Thoracic aorta (tissue), 2 donors: ENCODE results near the gene NTMT2. TPM values are rescaled to one million over a fixed set of nuclear protein-coding genes. Genes with fewer than 3 reads are reported as not detected.

Source experiments
- ATAC-seq: fragments of 150-250 bp; one replicate; pipeline ENCODE4 v1.8.0; 2017; ENCODE audit warnings: low read depth; ENCODE audit not compliant: insufficient number of reproducible peaks, low FRiP score
- DNase-seq: peaks from one replicate; pipeline ENCODE4 v3.0.0-alpha.2; 2020; ENCODE audit warnings: low spot score
- H3K27ac ChIP-seq, 2 donors: fragments of 200-600 bp; sonication (generic); 1 replicate in 1 of 2; 2 replicates in 1 of 2; pipeline ENCODE4 v1.5.1; 2016; ENCODE audit warnings: mild to moderate bottlenecking in 2 of 2, moderate library complexity in 2 of 2
- H3K27me3 ChIP-seq: fragments of 200-600 bp; sonication (generic); replicated peaks from 2 replicates; pipeline ENCODE4 v1.6.0; 2016; ENCODE audit warnings: mild to moderate bottlenecking; ENCODE audit not compliant: insufficient read depth
- H3K36me3 ChIP-seq: fragments of 200-600 bp; sonication (generic); one replicate; pipeline ENCODE4 v1.5.1; 2016
- H3K4me1 ChIP-seq, 2 donors: fragments of 200-600 bp; sonication (generic); 1 replicate in 1 of 2; 2 replicates in 1 of 2; pipeline versions ENCODE4 v1.5.1 to v1.6.0; 2016; ENCODE audit warnings: low read depth in 2 of 2, mild to moderate bottlenecking in 1 of 2; ENCODE audit not compliant: control insufficient read depth in 1 of 2
- H3K4me3 ChIP-seq: fragments of 200-600 bp; sonication (generic); 2 replicates; pipeline ENCODE4 v1.5.1; 2016; ENCODE audit warnings: mild to moderate bottlenecking
- H3K9me3 ChIP-seq: fragments of 200-600 bp; sonication (generic); 2 replicates; pipeline ENCODE4 v1.5.1; 2016
- total RNA-seq, 2 donors: library from RNA; depleted of rRNA; stranded (reverse); fragments of >200 nt; gene quantifications; one replicate each; pipeline versions ENCODE4 v1.1.0 to v1.2.3, GENCODE V29; 2016
- TF ChIP-seq, protein P1 (sequence below): fragments of 200-600 bp; sonication (generic); IDR thresholded peaks from one replicate; pipeline ENCODE4 v1.5.1; 2019; ENCODE audit warnings: antibody characterized with exemption

Gene NTMT2
- total RNA-seq, 2 donors from 2014 or later, result not detected

GRCh38 chr1:170114906-170115305 is 30.9 kb upstream of the NTMT2 start:
- no peaks in the 10 kb centered on the region for H3K27me3 ChIP-seq
- ATAC-seq (no peak), DNase-seq (no peak)
- TF ChIP-seq, protein P1, sequence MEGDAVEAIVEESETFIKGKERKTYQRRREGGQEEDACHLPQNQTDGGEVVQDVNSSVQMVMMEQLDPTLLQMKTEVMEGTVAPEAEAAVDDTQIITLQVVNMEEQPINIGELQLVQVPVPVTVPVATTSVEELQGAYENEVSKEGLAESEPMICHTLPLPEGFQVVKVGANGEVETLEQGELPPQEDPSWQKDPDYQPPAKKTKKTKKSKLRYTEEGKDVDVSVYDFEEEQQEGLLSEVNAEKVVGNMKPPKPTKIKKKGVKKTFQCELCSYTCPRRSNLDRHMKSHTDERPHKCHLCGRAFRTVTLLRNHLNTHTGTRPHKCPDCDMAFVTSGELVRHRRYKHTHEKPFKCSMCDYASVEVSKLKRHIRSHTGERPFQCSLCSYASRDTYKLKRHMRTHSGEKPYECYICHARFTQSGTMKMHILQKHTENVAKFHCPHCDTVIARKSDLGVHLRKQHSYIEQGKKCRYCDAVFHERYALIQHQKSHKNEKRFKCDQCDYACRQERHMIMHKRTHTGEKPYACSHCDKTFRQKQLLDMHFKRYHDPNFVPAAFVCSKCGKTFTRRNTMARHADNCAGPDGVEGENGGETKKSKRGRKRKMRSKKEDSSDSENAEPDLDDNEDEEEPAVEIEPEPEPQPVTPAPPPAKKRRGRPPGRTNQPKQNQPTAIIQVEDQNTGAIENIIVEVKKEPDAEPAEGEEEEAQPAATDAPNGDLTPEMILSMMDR, result no peak
- H3K4me1 ChIP-seq, result no peaks in the 10 kb centered on the region
- H3K9me3 ChIP-seq, result no peaks in the 10 kb centered on the region
- H3K36me3 ChIP-seq, result no peaks in the 10 kb centered on the region
- H3K4me3 ChIP-seq, result no peak overlapping the region
- no peak overlapping the region for H3K27ac ChIP-seq

GRCh38 chr1:170122366-170122765 is 23.4 kb upstream of the NTMT2 start:
- TF ChIP-seq, protein P1, result no peak
- Histone ChIP-seq H3K4me1 (no peaks in the 10 kb centered on the region), H3K4me3 (no peak overlapping the region), H3K27me3 (no peaks in the 10 kb centered on the region), H3K9me3 (no peaks in the 10 kb centered on the region), H3K36me3 (no peaks in the 10 kb centered on the region), H3K27ac (no peak overlapping the region)
- DNase-seq, result no peak
- no peak for ATAC-seq

GRCh38 chr1:170125269-170125668 is 20.5 kb upstream of the NTMT2 start:
- H3K4me3 ChIP-seq, result no peak overlapping the region
- TF ChIP-seq, protein P1, result no peak
- H3K27me3 ChIP-seq, result no peaks in the 10 kb centered on the region
- no peak overlapping the region for H3K27ac ChIP-seq
- ATAC-seq (no peak), DNase-seq (no peak)
- H3K36me3 ChIP-seq, result no peaks in the 10 kb centered on the region
- H3K9me3 ChIP-seq, result no peaks in the 10 kb centered on the region
- H3K4me1 ChIP-seq, result no peaks in the 10 kb centered on the region

DNA sequence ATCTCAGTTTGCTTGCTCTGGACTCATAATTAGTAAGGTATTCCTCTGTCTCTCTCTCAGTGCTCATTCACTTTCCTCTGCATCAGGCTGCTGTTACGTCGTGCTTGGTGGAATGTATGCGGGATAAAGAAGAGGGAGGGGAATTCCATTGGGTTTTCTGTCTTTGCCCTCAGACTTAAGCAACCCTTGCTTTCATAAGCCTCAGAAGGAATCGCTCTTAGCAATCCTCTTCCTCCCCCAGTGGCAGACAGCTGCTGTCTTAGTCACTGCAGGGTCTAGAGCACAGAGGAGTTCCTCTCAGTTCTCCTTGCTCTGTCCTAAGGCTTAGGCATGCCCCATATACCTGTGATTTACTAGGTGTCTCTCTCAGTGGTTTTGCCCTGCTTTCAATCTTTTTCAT is 19.1 kb upstream of the NTMT2 start:
- H3K4me1 ChIP-seq, result no peaks in the 10 kb centered on the region
- TF ChIP-seq, protein P1, result no peak
- H3K4me3 ChIP-seq, result no peak overlapping the region
- no peaks in the 10 kb centered on the region for H3K9me3 ChIP-seq
- H3K36me3 ChIP-seq, result no peaks in the 10 kb centered on the region
- DNase-seq (no peak), ATAC-seq (no peak)
- H3K27ac ChIP-seq, result no peak overlapping the region
- H3K27me3 ChIP-seq, result no peaks in the 10 kb centered on the region

DNA sequence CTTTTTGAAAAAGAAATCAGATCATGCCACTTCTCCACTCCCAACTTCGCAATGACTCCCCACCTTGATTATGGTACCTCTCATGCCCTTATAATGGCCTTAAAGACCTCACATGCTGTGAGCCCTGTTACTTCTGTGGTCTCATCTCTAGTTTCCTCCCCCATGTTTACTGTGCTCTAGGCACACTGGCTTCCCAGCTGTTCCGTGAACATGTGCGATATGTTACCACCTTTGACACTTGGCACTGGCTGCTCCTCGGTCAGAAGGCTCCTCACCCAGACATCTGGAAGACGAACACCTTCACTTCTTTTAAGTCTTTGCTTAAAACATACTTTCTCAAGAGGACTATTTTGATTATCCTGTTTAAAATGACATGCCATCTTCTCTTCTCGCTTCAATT is 14.3 kb upstream of the NTMT2 start:
- no peak overlapping the region for H3K27ac ChIP-seq
- ATAC-seq (no peak), DNase-seq (no peak)
- H3K9me3 ChIP-seq, result no peaks in the 10 kb centered on the region
- no peak overlapping the region for H3K4me3 ChIP-seq
- TF ChIP-seq, protein P1, result no peak
- no peaks in the 10 kb centered on the region for H3K4me1 ChIP-seq
- no peaks in the 10 kb centered on the region for H3K36me3 ChIP-seq
- H3K27me3 ChIP-seq, result no peaks in the 10 kb centered on the region
